ENCODE measurements around the gene C2CD4A.

C2CD4A gene

GRCh38 chr15:62079594-62079993 is 12.8 kb downstream of the C2CD4A start:
- H3K36me3 ChIP-seq (ENCODE audit: control insufficient read depth in 1 of 2, insufficient read depth in 2 of 2, low read length in 2 of 2): no peaks in the 10 kb centered on the region
- H3K27ac ChIP-seq (ENCODE audit: low read depth, low read length): no peak overlapping the region
- peaks cover 3 to 7% of the 10 kb centered on the region in 2 donors for H3K4me1 ChIP-seq (ENCODE audit: control insufficient read depth in 1 of 2, insufficient read depth in 2 of 2, low read length in 2 of 2)

GRCh38 chr15:62083194-62084154 is 16.7 kb downstream of the C2CD4A start:
- Histone ChIP-seq H3K36me3 (ENCODE audit: control insufficient read depth in 1 of 2, insufficient read depth in 2 of 2, low read length in 2 of 2) (no peaks in the 10 kb centered on the region), H3K27ac (ENCODE audit: low read depth, low read length) (no peak overlapping the region), H3K4me1 (ENCODE audit: control insufficient read depth in 1 of 2, insufficient read depth in 2 of 2, low read length in 2 of 2) (peaks cover 3 to 7% of the 10 kb centered on the region in 2 donors), H3K27me3 (ENCODE audit: control insufficient read depth in 1 of 2, insufficient read depth in 2 of 2, low read length in 2 of 2) (no peaks in the 10 kb centered on the region), H3K4me3 (ENCODE audit: low read depth in 1 of 2, low read length in 2 of 2) (no peak overlapping the region), H3K9ac (ENCODE audit: low read depth in 1 of 2, low read length in 2 of 2) (no peak overlapping the region), H3K9me3 (ENCODE audit: control insufficient read depth in 1 of 2, low read length in 2 of 2) (no peaks in the 10 kb centered on the region)

More at GRCh38 chr15:62079594-62079993, 12.8 kb downstream of the C2CD4A start:
- Histone ChIP-seq H3K9me3 (ENCODE audit: control insufficient read depth in 1 of 2, low read length in 2 of 2) (no peaks in the 10 kb centered on the region), H3K27me3 (ENCODE audit: control insufficient read depth in 1 of 2, insufficient read depth in 2 of 2, low read length in 2 of 2) (no peaks in the 10 kb centered on the region), H3K4me3 (ENCODE audit: low read depth in 1 of 2, low read length in 2 of 2) (no peak overlapping the region), H3K9ac (ENCODE audit: low read depth in 1 of 2, low read length in 2 of 2) (no peak overlapping the region)

GRCh38 chr15:62085740-62086139 is 19.0 kb downstream of the C2CD4A start:
- Histone ChIP-seq H3K4me3 (ENCODE audit: low read depth in 1 of 2, low read length in 2 of 2) (no peak overlapping the region), H3K9me3 (ENCODE audit: control insufficient read depth in 1 of 2, low read length in 2 of 2) (no peaks in the 10 kb centered on the region), H3K36me3 (ENCODE audit: control insufficient read depth in 1 of 2, insufficient read depth in 2 of 2, low read length in 2 of 2) (no peaks in the 10 kb centered on the region), H3K9ac (ENCODE audit: low read depth in 1 of 2, low read length in 2 of 2) (no peak overlapping the region), H3K27me3 (ENCODE audit: control insufficient read depth in 1 of 2, insufficient read depth in 2 of 2, low read length in 2 of 2) (no peaks in the 10 kb centered on the region), H3K4me1 (ENCODE audit: control insufficient read depth in 1 of 2, insufficient read depth in 2 of 2, low read length in 2 of 2) (peaks cover 3 to 7% of the 10 kb centered on the region in 2 donors), H3K27ac (ENCODE audit: low read depth, low read length) (no peak overlapping the region)

GRCh38 chr15:62087671-62088352 is 21.0 kb downstream of the C2CD4A start:
- Histone ChIP-seq H3K4me3 (ENCODE audit: low read depth in 1 of 2, low read length in 2 of 2) (no peak overlapping the region), H3K27ac (ENCODE audit: low read depth, low read length) (no peak overlapping the region), H3K4me1 (ENCODE audit: control insufficient read depth in 1 of 2, insufficient read depth in 2 of 2, low read length in 2 of 2) (peaks cover 3 to 7% of the 10 kb centered on the region in 2 donors), H3K9ac (ENCODE audit: low read depth in 1 of 2, low read length in 2 of 2) (no peak overlapping the region), H3K36me3 (ENCODE audit: control insufficient read depth in 1 of 2, insufficient read depth in 2 of 2, low read length in 2 of 2) (no peaks in the 10 kb centered on the region), H3K27me3 (ENCODE audit: control insufficient read depth in 1 of 2, insufficient read depth in 2 of 2, low read length in 2 of 2) (no peaks in the 10 kb centered on the region), H3K9me3 (ENCODE audit: control insufficient read depth in 1 of 2, low read length in 2 of 2) (no peaks in the 10 kb centered on the region)

- H3K9ac ChIP-seq (ENCODE audit: low read depth in 1 of 2, low read length in 2 of 2): no peak overlapping the region
- no peaks in the 10 kb centered on the region for H3K9me3 ChIP-seq (ENCODE audit: control insufficient read depth in 1 of 2, low read length in 2 of 2)
- no peaks in the 10 kb centered on the region for H3K27me3 ChIP-seq (ENCODE audit: control insufficient read depth in 1 of 2, insufficient read depth in 2 of 2, low read length in 2 of 2)
- no peaks in the 10 kb centered on the region for H3K36me3 ChIP-seq (ENCODE audit: control insufficient read depth in 1 of 2, insufficient read depth in 2 of 2, low read length in 2 of 2)
- no peak overlapping the region for H3K4me3 ChIP-seq (ENCODE audit: low read depth in 1 of 2, low read length in 2 of 2)
- no peak overlapping the region for H3K27ac ChIP-seq (ENCODE audit: low read depth, low read length)
- H3K4me1 ChIP-seq (ENCODE audit: control insufficient read depth in 1 of 2, insufficient read depth in 2 of 2, low read length in 2 of 2): peaks cover 0 to 6% of the 10 kb centered on the region in 2 donors
Observed at GRCh38 chr15:62088353-62088693, 21.5 kb downstream of the C2CD4A start.

- Histone ChIP-seq H3K4me3 (ENCODE audit: low read depth in 1 of 2, low read length in 2 of 2) (no peak overlapping the region), H3K27ac (ENCODE audit: low read depth, low read length) (no peak overlapping the region), H3K9me3 (ENCODE audit: control insufficient read depth in 1 of 2, low read length in 2 of 2) (no peaks in the 10 kb centered on the region), H3K36me3 (ENCODE audit: control insufficient read depth in 1 of 2, insufficient read depth in 2 of 2, low read length in 2 of 2) (no peaks in the 10 kb centered on the region), H3K9ac (ENCODE audit: low read depth in 1 of 2, low read length in 2 of 2) (no peak overlapping the region), H3K4me1 (ENCODE audit: control insufficient read depth in 1 of 2, insufficient read depth in 2 of 2, low read length in 2 of 2) (no peaks in the 10 kb centered on the region), H3K27me3 (ENCODE audit: control insufficient read depth in 1 of 2, insufficient read depth in 2 of 2, low read length in 2 of 2) (no peaks in the 10 kb centered on the region)
Observed at GRCh38 chr15:62089616-62090015, 22.8 kb downstream of the C2CD4A start.

- no peaks in the 10 kb centered on the region for H3K27me3 ChIP-seq (ENCODE audit: control insufficient read depth in 1 of 2, insufficient read depth in 2 of 2, low read length in 2 of 2)
- H3K9ac ChIP-seq (ENCODE audit: low read depth in 1 of 2, low read length in 2 of 2): no peak overlapping the region
Observed at GRCh38 chr15:62090988-62091387, 24.2 kb downstream of the C2CD4A start.

GRCh38 chr15:62093809-62094208 is 27.0 kb downstream of the C2CD4A start:
- no peaks in the 10 kb centered on the region for H3K27me3 ChIP-seq (ENCODE audit: control insufficient read depth in 1 of 2, insufficient read depth in 2 of 2, low read length in 2 of 2)
- no peaks in the 10 kb centered on the region for H3K9me3 ChIP-seq (ENCODE audit: control insufficient read depth in 1 of 2, low read length in 2 of 2)
- no peak overlapping the region for H3K9ac ChIP-seq (ENCODE audit: low read depth in 1 of 2, low read length in 2 of 2)
- no peaks in the 10 kb centered on the region for H3K36me3 ChIP-seq (ENCODE audit: control insufficient read depth in 1 of 2, insufficient read depth in 2 of 2, low read length in 2 of 2)
- H3K27ac ChIP-seq (ENCODE audit: low read depth, low read length): no peak overlapping the region
- no peak overlapping the region for H3K4me3 ChIP-seq (ENCODE audit: low read depth in 1 of 2, low read length in 2 of 2)
- H3K4me1 ChIP-seq (ENCODE audit: control insufficient read depth in 1 of 2, insufficient read depth in 2 of 2, low read length in 2 of 2): no peaks in the 10 kb centered on the region

More at GRCh38 chr15:62090988-62091387, 24.2 kb downstream of the C2CD4A start:
- H3K27ac ChIP-seq (ENCODE audit: low read depth, low read length): no peak overlapping the region
- H3K36me3 ChIP-seq (ENCODE audit: control insufficient read depth in 1 of 2, insufficient read depth in 2 of 2, low read length in 2 of 2): no peaks in the 10 kb centered on the region
- H3K4me1 ChIP-seq (ENCODE audit: control insufficient read depth in 1 of 2, insufficient read depth in 2 of 2, low read length in 2 of 2): no peaks in the 10 kb centered on the region
- no peaks in the 10 kb centered on the region for H3K9me3 ChIP-seq (ENCODE audit: control insufficient read depth in 1 of 2, low read length in 2 of 2)
- no peak overlapping the region for H3K4me3 ChIP-seq (ENCODE audit: low read depth in 1 of 2, low read length in 2 of 2)

- H3K4me3 ChIP-seq (ENCODE audit: low read depth in 1 of 2, low read length in 2 of 2): no peak overlapping the region
- no peaks in the 10 kb centered on the region for H3K4me1 ChIP-seq (ENCODE audit: control insufficient read depth in 1 of 2, insufficient read depth in 2 of 2, low read length in 2 of 2)
- H3K9me3 ChIP-seq (ENCODE audit: control insufficient read depth in 1 of 2, low read length in 2 of 2): no peaks in the 10 kb centered on the region
- no peak overlapping the region for H3K9ac ChIP-seq (ENCODE audit: low read depth in 1 of 2, low read length in 2 of 2)
- no peaks in the 10 kb centered on the region for H3K27me3 ChIP-seq (ENCODE audit: control insufficient read depth in 1 of 2, insufficient read depth in 2 of 2, low read length in 2 of 2)
- H3K36me3 ChIP-seq (ENCODE audit: control insufficient read depth in 1 of 2, insufficient read depth in 2 of 2, low read length in 2 of 2): no peaks in the 10 kb centered on the region
- H3K27ac ChIP-seq (ENCODE audit: low read depth, low read length): no peak overlapping the region
Observed at GRCh38 chr15:62094388-62094787, 27.6 kb downstream of the C2CD4A start.

GRCh38 chr15:62099094-62099601 is 32.4 kb downstream of the C2CD4A start:
- Histone ChIP-seq H3K36me3 (ENCODE audit: control insufficient read depth in 1 of 2, insufficient read depth in 2 of 2, low read length in 2 of 2) (no peaks in the 10 kb centered on the region), H3K27ac (ENCODE audit: low read depth, low read length) (no peak overlapping the region), H3K9ac (ENCODE audit: low read depth in 1 of 2, low read length in 2 of 2) (no peak overlapping the region), H3K9me3 (ENCODE audit: control insufficient read depth in 1 of 2, low read length in 2 of 2) (no peaks in the 10 kb centered on the region), H3K27me3 (ENCODE audit: control insufficient read depth in 1 of 2, insufficient read depth in 2 of 2, low read length in 2 of 2) (no peaks in the 10 kb centered on the region), H3K4me1 (ENCODE audit: control insufficient read depth in 1 of 2, insufficient read depth in 2 of 2, low read length in 2 of 2) (no peaks in the 10 kb centered on the region), H3K4me3 (ENCODE audit: low read depth in 1 of 2, low read length in 2 of 2) (no peak overlapping the region)

All from duodenal mucosa (tissue), 2 donors.